ENCODE data around the gene MAS1L. TPM values are rescaled to one million over a fixed set of nuclear protein-coding genes. Genes with fewer than 3 reads are reported as not detected.
A peak's percentile ranks its signal among the peaks of the same experiment; 100 is the strongest.

The MAS1L gene
- not detected for polyA plus RNA-seq (2013, experiment 1 of 2)
- polyA plus RNA-seq (2013, experiment 2 of 2): not detected

GRCh38 chr6:29487660-29488059 lies at the start of gene MAS1L:
MAS1L (minus strand) TSS chr6:29487956; CDS start chr6:29487902, 54 bp downstream.
- WGBS, 2 donors (ENCODE audit: extremely low coverage in 2 of 2, insufficient read length in 2 of 2, insufficient replicate concordance in 1 of 2): no CpG with 5 or more reads among the region's 2 CpGs
- Histone ChIP-seq H2AK5ac (ENCODE audit: low read depth, low read length) (no peak within 1 kb of the TSS), H3K9ac (ENCODE audit: low read depth, low read length, poor library complexity) (no peak within 1 kb of the TSS), H3K23ac (ENCODE audit: low read depth, low read length, poor library complexity) (no peak within 1 kb of the TSS), H3K14ac (ENCODE audit: low read length) (no peak within 1 kb of the TSS), H3K18ac (ENCODE audit: low read length) (no peak within 1 kb of the TSS), H3K36me3 (replicated peaks in 1 of 2; ENCODE audit: control insufficient read depth in 2 of 2, insufficient read depth in 2 of 2, low read length in 2 of 2) (no peaks in the 10 kb centered on the region), H4K91ac (ENCODE audit: low read depth, low read length, poor library complexity) (no peak within 1 kb of the TSS), H4K8ac (ENCODE audit: low read depth, low read length) (no peak within 1 kb of the TSS), H3K27me3 (ENCODE audit: control insufficient read depth in 3 of 3, insufficient read depth in 3 of 3, low read depth in 1 of 3, low read length in 3 of 3) (no peaks in the 10 kb centered on the region), H2BK12ac (ENCODE audit: low read length) (no peak within 1 kb of the TSS), H2AFZ (ENCODE audit: low read length) (no peak within 1 kb of the TSS), H2BK120ac (ENCODE audit: low read depth, low read length) (no peak within 1 kb of the TSS), H2BK15ac (ENCODE audit: low read length) (no peak within 1 kb of the TSS), H3K4me1 (ENCODE audit: control insufficient read depth in 2 of 2, insufficient read depth in 1 of 2, low read depth in 1 of 2, low read length in 2 of 2) (no peaks in the 10 kb centered on the region), H2BK5ac (ENCODE audit: low read length) (no peak within 1 kb of the TSS), H3K4me2 (ENCODE audit: insufficient read depth, low read length, poor library complexity, severe bottlenecking) (no peak within 1 kb of the TSS), H3K79me1 (ENCODE audit: low read depth, low read length) (no peaks in the 10 kb centered on the region), H3K4me3 (ENCODE audit: low read length in 2 of 2) (no peak within 1 kb of the TSS), H3K4ac (ENCODE audit: low read length) (no peak within 1 kb of the TSS), H3K9me3 (replicated peaks in 1 of 2; ENCODE audit: control insufficient read depth in 2 of 2, insufficient read depth in 1 of 2, low read depth in 1 of 2, low read length in 2 of 2) (peaks cover 0 to 1% of the 10 kb centered on the region in 2 donors), H3K27ac (replicated peaks; ENCODE audit: low read length) (no peak within 1 kb of the TSS)
- DNase-seq (ENCODE audit: low spot score): no peak

- Histone ChIP-seq H3K14ac (ENCODE audit: low read length) (no peak overlapping the region), H3K4me3 (ENCODE audit: low read length in 2 of 2) (no peak overlapping the region), H2BK15ac (ENCODE audit: low read length) (no peak overlapping the region)
Observed at GRCh38 chr6:29532320-29532951, 44.7 kb upstream of the MAS1L start.

GRCh38 chr6:29531668-29532067 lies 43.9 kb upstream of the MAS1L start:
- no peak overlapping the region for H3K14ac ChIP-seq (ENCODE audit: low read length)
- no CpG with 5 or more reads among the region's 3 CpGs for WGBS, 2 donors (ENCODE audit: extremely low coverage in 2 of 2, insufficient read length in 2 of 2, insufficient replicate concordance in 1 of 2)
- H3K4me1 ChIP-seq (ENCODE audit: control insufficient read depth in 2 of 2, insufficient read depth in 1 of 2, low read depth in 1 of 2, low read length in 2 of 2): no peaks in the 10 kb centered on the region
- no peak overlapping the region for H4K8ac ChIP-seq (ENCODE audit: low read depth, low read length)
- H3K79me1 ChIP-seq (ENCODE audit: low read depth, low read length): no peaks in the 10 kb centered on the region
- no peak overlapping the region for H3K23ac ChIP-seq (ENCODE audit: low read depth, low read length, poor library complexity)
- H2BK120ac ChIP-seq (ENCODE audit: low read depth, low read length): no peak overlapping the region
- peak overlapping the region; percentile 39 for H3K18ac ChIP-seq (ENCODE audit: low read length)
- H4K91ac ChIP-seq (ENCODE audit: low read depth, low read length, poor library complexity): no peak overlapping the region
- no peak overlapping the region for H3K9ac ChIP-seq (ENCODE audit: low read depth, low read length, poor library complexity)
- H3K4ac ChIP-seq (ENCODE audit: low read length): no peak overlapping the region
- no peak overlapping the region for H3K27ac ChIP-seq (replicated peaks; ENCODE audit: low read length)
- DNase-seq (ENCODE audit: low spot score): no peak
- H3K9me3 ChIP-seq (replicated peaks in 1 of 2; ENCODE audit: control insufficient read depth in 2 of 2, insufficient read depth in 1 of 2, low read depth in 1 of 2, low read length in 2 of 2): no peaks in the 10 kb centered on the region
- no peak overlapping the region for H2BK5ac ChIP-seq (ENCODE audit: low read length)
- H3K36me3 ChIP-seq (replicated peaks in 1 of 2; ENCODE audit: control insufficient read depth in 2 of 2, insufficient read depth in 2 of 2, low read length in 2 of 2): no peaks in the 10 kb centered on the region
- no peak overlapping the region for H3K4me3 ChIP-seq (ENCODE audit: low read length in 2 of 2)
- H3K4me2 ChIP-seq (ENCODE audit: insufficient read depth, low read length, poor library complexity, severe bottlenecking): no peak overlapping the region
- no peak overlapping the region for H2AFZ ChIP-seq (ENCODE audit: low read length)
- peak overlapping the region; percentile 37 for H2AK5ac ChIP-seq (ENCODE audit: low read depth, low read length)
- H3K27me3 ChIP-seq (ENCODE audit: control insufficient read depth in 3 of 3, insufficient read depth in 3 of 3, low read depth in 1 of 3, low read length in 3 of 3): peaks cover 0 to 12% (median 0%) of the 10 kb centered on the region in 3 experiments
- no peak overlapping the region for H2BK12ac ChIP-seq (ENCODE audit: low read length)
- H2BK15ac ChIP-seq (ENCODE audit: low read length): no peak overlapping the region

More at GRCh38 chr6:29532320-29532951, 44.7 kb upstream of the MAS1L start:
- no peak overlapping the region for H3K23ac ChIP-seq (ENCODE audit: low read depth, low read length, poor library complexity)
- H3K9ac ChIP-seq (ENCODE audit: low read depth, low read length, poor library complexity): no peak overlapping the region
- peaks cover 0 to 9% (median 0%) of the 10 kb centered on the region in 3 experiments for H3K27me3 ChIP-seq (ENCODE audit: control insufficient read depth in 3 of 3, insufficient read depth in 3 of 3, low read depth in 1 of 3, low read length in 3 of 3)
- no peak overlapping the region for H2BK5ac ChIP-seq (ENCODE audit: low read length)
- no peak overlapping the region for H2BK12ac ChIP-seq (ENCODE audit: low read length)
- no peak overlapping the region for H3K27ac ChIP-seq (replicated peaks; ENCODE audit: low read length)
- no peak overlapping the region for H4K91ac ChIP-seq (ENCODE audit: low read depth, low read length, poor library complexity)
- no CpG with 5 or more reads among the region's 2 CpGs for WGBS, 2 donors (ENCODE audit: extremely low coverage in 2 of 2, insufficient read length in 2 of 2, insufficient replicate concordance in 1 of 2)
- H3K18ac ChIP-seq (ENCODE audit: low read length): no peak overlapping the region
- H3K79me1 ChIP-seq (ENCODE audit: low read depth, low read length): no peaks in the 10 kb centered on the region
- H2AFZ ChIP-seq (ENCODE audit: low read length): no peak overlapping the region
- no peak overlapping the region for H2AK5ac ChIP-seq (ENCODE audit: low read depth, low read length)
- no peaks in the 10 kb centered on the region for H3K4me1 ChIP-seq (ENCODE audit: control insufficient read depth in 2 of 2, insufficient read depth in 1 of 2, low read depth in 1 of 2, low read length in 2 of 2)
- H4K8ac ChIP-seq (ENCODE audit: low read depth, low read length): no peak overlapping the region
- H3K36me3 ChIP-seq (replicated peaks in 1 of 2; ENCODE audit: control insufficient read depth in 2 of 2, insufficient read depth in 2 of 2, low read length in 2 of 2): no peaks in the 10 kb centered on the region
- DNase-seq (ENCODE audit: low spot score): no peak
- H3K4ac ChIP-seq (ENCODE audit: low read length): no peak overlapping the region
- no peak overlapping the region for H3K4me2 ChIP-seq (ENCODE audit: insufficient read depth, low read length, poor library complexity, severe bottlenecking)
- H3K9me3 ChIP-seq (replicated peaks in 1 of 2; ENCODE audit: control insufficient read depth in 2 of 2, insufficient read depth in 1 of 2, low read depth in 1 of 2, low read length in 2 of 2): no peaks in the 10 kb centered on the region
- no peak overlapping the region for H2BK120ac ChIP-seq (ENCODE audit: low read depth, low read length)

- H4K91ac ChIP-seq (ENCODE audit: low read depth, low read length, poor library complexity): no peak overlapping the region
- no peak overlapping the region for H4K8ac ChIP-seq (ENCODE audit: low read depth, low read length)
- no peak overlapping the region for H3K9ac ChIP-seq (ENCODE audit: low read depth, low read length, poor library complexity)
- no peak overlapping the region for H2AFZ ChIP-seq (ENCODE audit: low read length)
- H2BK12ac ChIP-seq (ENCODE audit: low read length): no peak overlapping the region
- H3K27ac ChIP-seq (replicated peaks; ENCODE audit: low read length): no peak overlapping the region
- no peak overlapping the region for H3K23ac ChIP-seq (ENCODE audit: low read depth, low read length, poor library complexity)
- no peak overlapping the region for H3K4me2 ChIP-seq (ENCODE audit: insufficient read depth, low read length, poor library complexity, severe bottlenecking)
- H3K36me3 ChIP-seq (replicated peaks in 1 of 2; ENCODE audit: control insufficient read depth in 2 of 2, insufficient read depth in 2 of 2, low read length in 2 of 2): no peaks in the 10 kb centered on the region
- peak overlapping the region; percentile 1 for H2BK5ac ChIP-seq (ENCODE audit: low read length)
- peak overlapping the region; percentile 17 for H3K18ac ChIP-seq (ENCODE audit: low read length)
- H3K79me1 ChIP-seq (ENCODE audit: low read depth, low read length): no peaks in the 10 kb centered on the region
- no peaks in the 10 kb centered on the region for H3K9me3 ChIP-seq (replicated peaks in 1 of 2; ENCODE audit: control insufficient read depth in 2 of 2, insufficient read depth in 1 of 2, low read depth in 1 of 2, low read length in 2 of 2)
- H3K4ac ChIP-seq (ENCODE audit: low read length): no peak overlapping the region
- H3K4me3 ChIP-seq (ENCODE audit: low read length in 2 of 2): no peak overlapping the region
- H2BK15ac ChIP-seq (ENCODE audit: low read length): no peak overlapping the region
- H3K4me1 ChIP-seq (ENCODE audit: control insufficient read depth in 2 of 2, insufficient read depth in 1 of 2, low read depth in 1 of 2, low read length in 2 of 2): no peaks in the 10 kb centered on the region
- H2AK5ac ChIP-seq (ENCODE audit: low read depth, low read length): peak overlapping the region; percentile 10
- DNase-seq (ENCODE audit: low spot score): no peak
- no peak overlapping the region for H3K14ac ChIP-seq (ENCODE audit: low read length)
- H3K27me3 ChIP-seq (ENCODE audit: control insufficient read depth in 3 of 3, insufficient read depth in 3 of 3, low read depth in 1 of 3, low read length in 3 of 3): peaks cover 0 to 16% (median 0%) of the 10 kb centered on the region in 3 experiments
- no peak overlapping the region for H2BK120ac ChIP-seq (ENCODE audit: low read depth, low read length)
- no CpG with 5 or more reads among the region's 2 CpGs for WGBS, 2 donors (ENCODE audit: extremely low coverage in 2 of 2, insufficient read length in 2 of 2, insufficient replicate concordance in 1 of 2)
Observed at GRCh38 chr6:29530671-29531310, 43.0 kb upstream of the MAS1L start.

Measured in neuronal stem cell (in vitro differentiated cells).